ENCODE data around the gene SLC5A4. TPM values are rescaled to one million over a fixed set of nuclear protein-coding genes. Genes with fewer than 3 reads are reported as not detected.

Gene SLC5A4
- total and polyA plus RNA-seq, 12 donors: 0.06 to 0.89 (median 0.20) TPM; not detected in 2

- H3K4me1 ChIP-seq: peaks cover 0 to 8% (median 0%) of the 10 kb centered on the region in 9 donors
- TF ChIP-seq CTCF (IDR thresholded peaks at IDR 0.05): no peak
- H3K9me3 ChIP-seq: no peaks in the 10 kb centered on the region
- 86 to 87% methylated on average over 10 of the region's 10 CpGs for WGBS, 2 donors
- intact Hi-C loops (cut with DNase I): loop anchor here in 1 of 10 donors (1.0 kb wide), 1 partner anchor 30 kb away; no protein-coding TSS in a partner anchor
- H3K4me3 ChIP-seq: no peak overlapping the region
- H3K36me3 ChIP-seq: no peaks in the 10 kb centered on the region
- no peak overlapping the region for H3K27ac ChIP-seq
- no peak for ATAC-seq
- no peak for DNase-seq
- H3K27me3 ChIP-seq: peaks cover 0 to 9% (median 0%) of the 10 kb centered on the region in 7 donors
Measured at GRCh38 chr22:32216911-32217310, 38.2 kb downstream of the SLC5A4 start.

DNA sequence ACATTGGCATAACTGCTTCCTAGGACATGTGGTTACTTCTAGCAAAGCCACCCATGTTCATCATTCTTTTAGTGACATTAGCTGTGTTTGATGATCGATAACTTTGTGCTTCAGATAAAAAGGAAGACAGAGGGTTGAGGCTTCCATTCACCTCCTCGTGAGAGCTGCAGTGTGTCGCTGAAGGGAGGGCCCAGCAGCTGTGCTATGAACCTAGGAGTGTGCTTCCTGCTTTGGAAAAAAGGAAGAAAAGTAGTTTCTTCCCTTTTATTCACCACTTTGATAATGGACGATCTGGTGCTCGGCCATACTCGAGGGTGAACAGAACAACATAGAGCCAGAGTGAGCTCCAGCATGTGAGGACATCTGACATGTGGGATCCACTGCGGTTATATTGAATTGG, 44.1 kb downstream of the SLC5A4 start:
- 59 to 74% methylated on average over 7 of the region's 7 CpGs for WGBS, 2 donors
- no peak overlapping the region for H3K27ac ChIP-seq
- no peak for TF ChIP-seq CTCF (IDR thresholded peaks at IDR 0.05)
- H3K4me3 ChIP-seq: no peak overlapping the region
- DNase-seq: no peak
- peaks cover 0 to 3% (median 0%) of the 10 kb centered on the region in 9 donors for H3K4me1 ChIP-seq
- no peak for ATAC-seq
- no peaks in the 10 kb centered on the region for H3K36me3 ChIP-seq
- peaks cover 0 to 6% (median 0%) of the 10 kb centered on the region in 7 donors for H3K27me3 ChIP-seq
- intact Hi-C loops (cut with DNase I): no loop called here
- H3K9me3 ChIP-seq: no peaks in the 10 kb centered on the region

GRCh38 chr22:32208681-32209080, 46.5 kb downstream of the SLC5A4 start:
- H3K27me3 ChIP-seq: peaks cover 0 to 24% (median 8%) of the 10 kb centered on the region in 7 donors
- no peak for DNase-seq
- WGBS, 2 donors: 86 to 87% methylated on average over 3 of the region's 3 CpGs
- peaks cover 0 to 7% (median 0%) of the 10 kb centered on the region in 9 donors for H3K4me1 ChIP-seq
- ATAC-seq: no peak
- H3K4me3 ChIP-seq: no peak overlapping the region
- no peak overlapping the region for H3K27ac ChIP-seq
- H3K9me3 ChIP-seq: no peaks in the 10 kb centered on the region
- intact Hi-C loops (cut with DNase I): loop anchor here in 6 of 10 donors (10.0 kb wide), 2 partner anchors 166 to 234 kb away; no protein-coding TSS in a partner anchor
- no peaks in the 10 kb centered on the region for H3K36me3 ChIP-seq
- TF ChIP-seq CTCF (IDR thresholded peaks at IDR 0.05): no peak

DNA sequence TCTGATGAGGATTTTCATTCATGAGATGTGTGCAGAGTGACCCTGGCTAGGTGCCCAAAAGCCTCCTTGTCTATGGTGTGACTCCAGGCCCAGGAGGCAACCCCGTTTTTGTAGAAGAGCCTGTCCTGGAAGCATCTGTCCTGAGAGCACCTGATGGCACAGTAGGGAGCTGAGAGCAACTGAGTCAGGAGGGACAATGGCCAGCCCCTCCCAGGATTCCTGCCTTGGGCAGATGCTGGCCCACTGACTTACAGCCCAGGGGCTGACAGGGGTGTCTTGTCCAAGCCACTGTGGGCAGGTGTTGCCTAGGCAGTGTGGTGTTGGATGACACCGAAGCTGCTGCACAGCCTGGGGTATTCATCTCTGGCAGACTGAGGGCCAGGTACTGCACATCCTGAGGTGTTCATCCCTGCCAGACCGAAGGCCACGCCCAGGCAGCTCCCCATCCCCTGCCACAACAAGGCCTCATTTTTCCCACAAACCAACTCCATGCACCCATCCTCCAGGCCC, 47.1 kb downstream of the SLC5A4 start:
- DNase-seq: no peak
- Histone ChIP-seq H3K27me3 (peaks cover 0 to 31% (median 14%) of the 10 kb centered on the region in 7 donors), H3K27ac (no peak overlapping the region), H3K36me3 (no peaks in the 10 kb centered on the region), H3K9me3 (no peaks in the 10 kb centered on the region), H3K4me3 (no peak overlapping the region), H3K4me1 (peaks cover 0 to 10% (median 2%) of the 10 kb centered on the region in 9 donors)
- no peak for TF ChIP-seq CTCF (IDR thresholded peaks at IDR 0.05)
- intact Hi-C loops (cut with DNase I): loop anchor here in 6 of 10 donors (10.0 kb wide), 2 partner anchors 167 to 233 kb away; no protein-coding TSS in a partner anchor
- ATAC-seq: no peak
- 83 to 90% methylated on average over 4 of the region's 4 CpGs for WGBS, 2 donors
